Measurements from ENCODE around the gene LY6G6C. TPM values are rescaled to one million over a fixed set of nuclear protein-coding genes. Genes with fewer than 3 reads are reported as not detected.

The LY6G6C gene
- total and polyA plus RNA-seq, 4 donors = not detected

DNA sequence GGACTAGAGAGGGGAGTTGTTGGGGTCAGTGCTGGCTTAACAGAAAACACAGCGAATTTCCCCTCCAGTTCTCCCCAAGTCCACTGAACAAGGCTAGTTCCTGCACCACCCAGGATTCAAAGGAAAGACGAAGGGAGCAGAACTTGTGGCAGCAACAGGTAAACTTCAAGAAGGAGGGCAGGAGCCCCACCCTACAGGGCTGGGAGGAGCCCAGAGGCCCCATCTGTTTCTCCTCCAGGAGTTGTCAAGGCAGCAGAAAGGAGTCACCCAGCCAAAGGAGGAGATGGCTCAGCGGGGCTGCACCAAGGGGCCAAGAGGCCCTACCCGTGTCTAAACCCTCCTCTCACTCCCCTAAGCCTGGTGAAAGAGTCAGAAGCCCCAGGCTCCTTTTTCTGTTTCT lies 42.7 kb upstream of the LY6G6C start:
- intact Hi-C loops (cut with DNase I) = no loop called here
- Histone ChIP-seq H3K27ac (ENCODE audit: low read depth in 1 of 2, low read length in 2 of 2) (no peak overlapping the region), H3K4me1 (ENCODE audit: control insufficient read depth in 1 of 2, insufficient read depth in 2 of 2, low read length in 2 of 2) (no peaks in the 10 kb centered on the region), H3K36me3 (ENCODE audit: control insufficient read depth in 1 of 2, insufficient read depth in 2 of 2, low read length in 1 of 2) (no peaks in the 10 kb centered on the region), H3K9me3 (ENCODE audit: control insufficient read depth, low read length) (no peaks in the 10 kb centered on the region), H3K4me3 (ENCODE audit: low read length in 2 of 2) (no peak overlapping the region), H3K27me3 (ENCODE audit: control insufficient read depth in 1 of 2, insufficient read depth in 2 of 2, low read length in 1 of 2) (no peaks in the 10 kb centered on the region)
- WGBS, 2 donors = 91 to 94% methylated on average over 4 of the region's 4 CpGs
- DNase-seq (no peak), ATAC-seq (ENCODE audit: low FRiP score) (no peak)

DNA sequence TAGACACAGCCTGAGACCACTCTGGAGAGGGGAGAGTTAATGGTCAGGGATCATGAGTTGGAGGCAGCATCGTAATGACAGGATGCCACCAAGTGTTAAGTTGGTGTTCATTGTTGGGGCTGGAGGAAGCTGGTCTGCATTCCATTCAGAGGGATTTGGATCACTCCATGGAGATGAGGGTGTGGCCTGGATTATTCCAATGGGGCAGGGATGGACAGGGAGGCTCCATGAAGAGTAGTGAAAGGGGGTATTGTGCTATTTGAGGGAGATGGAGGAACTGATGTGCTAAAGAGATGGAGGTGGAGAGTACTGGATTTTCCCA lies 42.0 kb upstream of the LY6G6C start:
- Histone ChIP-seq H3K27me3 (ENCODE audit: control insufficient read depth in 1 of 2, insufficient read depth in 2 of 2, low read length in 1 of 2) (no peaks in the 10 kb centered on the region), H3K9me3 (ENCODE audit: control insufficient read depth, low read length) (no peaks in the 10 kb centered on the region), H3K4me1 (ENCODE audit: control insufficient read depth in 1 of 2, insufficient read depth in 2 of 2, low read length in 2 of 2) (no peaks in the 10 kb centered on the region), H3K4me3 (ENCODE audit: low read length in 2 of 2) (no peak overlapping the region), H3K27ac (ENCODE audit: low read depth in 1 of 2, low read length in 2 of 2) (no peak overlapping the region), H3K36me3 (ENCODE audit: control insufficient read depth in 1 of 2, insufficient read depth in 2 of 2, low read length in 1 of 2) (no peaks in the 10 kb centered on the region)
- WGBS, 2 donors = 29 to 42% methylated on average over 1 of the region's 1 CpG
- intact Hi-C loops (cut with DNase I) = no loop called here
- DNase-seq (no peak), ATAC-seq (ENCODE audit: low FRiP score) (no peak)

GRCh38 chr6:31762878-31763618 lies 41.5 kb upstream of the LY6G6C start:
- Histone ChIP-seq H3K36me3 (ENCODE audit: control insufficient read depth in 1 of 2, insufficient read depth in 2 of 2, low read length in 1 of 2) (no peaks in the 10 kb centered on the region), H3K9me3 (ENCODE audit: control insufficient read depth, low read length) (no peaks in the 10 kb centered on the region), H3K4me3 (ENCODE audit: low read length in 2 of 2) (no peak overlapping the region), H3K27ac (ENCODE audit: low read depth in 1 of 2, low read length in 2 of 2) (no peak overlapping the region), H3K27me3 (ENCODE audit: control insufficient read depth in 1 of 2, insufficient read depth in 2 of 2, low read length in 1 of 2) (no peaks in the 10 kb centered on the region), H3K4me1 (ENCODE audit: control insufficient read depth in 1 of 2, insufficient read depth in 2 of 2, low read length in 2 of 2) (no peaks in the 10 kb centered on the region)
- intact Hi-C loops (cut with DNase I) = no loop called here
- ATAC-seq (ENCODE audit: low FRiP score) (no peak), DNase-seq (no peak)
- WGBS, 2 donors = 85 to 86% methylated on average over 8 of the region's 8 CpGs

- Histone ChIP-seq H3K36me3 (ENCODE audit: control insufficient read depth in 1 of 2, insufficient read depth in 2 of 2, low read length in 1 of 2) (no peaks in the 10 kb centered on the region), H3K9me3 (ENCODE audit: control insufficient read depth, low read length) (no peaks in the 10 kb centered on the region), H3K27me3 (ENCODE audit: control insufficient read depth in 1 of 2, insufficient read depth in 2 of 2, low read length in 1 of 2) (no peaks in the 10 kb centered on the region), H3K4me1 (ENCODE audit: control insufficient read depth in 1 of 2, insufficient read depth in 2 of 2, low read length in 2 of 2) (no peaks in the 10 kb centered on the region), H3K4me3 (ENCODE audit: low read length in 2 of 2) (no peak within 1 kb of the TSS), H3K27ac (ENCODE audit: low read depth in 1 of 2, low read length in 2 of 2) (no peak within 1 kb of the TSS)
- ATAC-seq (ENCODE audit: low FRiP score) (no peak), DNase-seq (no peak)
- intact Hi-C loops (cut with DNase I) = no loop called here
- WGBS, 2 donors = 83 to 86% methylated on average over 4 of the region's 4 CpGs
These were observed 40.8 kb upstream of the LY6G6C start, which contains the start of gene SAPCD1 for GRCh38 chr6:31762356-31762755. Gene SAPCD1, plus strand, starts transcription at chr6:31762656. Its CDS starts 399 bp downstream, at chr6:31763055.

DNA sequence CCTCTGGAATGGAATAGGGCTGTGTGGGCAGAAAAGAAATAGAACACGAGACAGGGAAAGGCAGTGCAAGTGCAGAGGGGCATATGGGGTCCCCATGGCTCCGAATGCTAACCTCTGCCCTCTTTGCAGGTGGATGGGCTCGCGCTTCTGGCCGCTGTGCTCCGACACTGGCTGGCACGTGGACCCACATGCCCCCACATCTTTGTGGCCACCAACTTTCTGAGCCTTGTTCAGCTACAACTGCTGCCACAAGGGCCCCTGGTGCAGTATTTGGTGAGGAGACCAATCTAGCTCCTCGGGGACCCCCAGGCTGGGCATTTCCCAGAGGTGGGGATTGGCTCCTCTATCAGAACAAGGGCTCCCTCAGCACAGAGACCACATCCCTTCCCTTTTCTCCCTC lies 39.8 kb upstream of the LY6G6C start:
- ATAC-seq (ENCODE audit: low FRiP score) (no peak), DNase-seq (no peak)
- WGBS, 2 donors = 96% methylated on average over 8 of the region's 8 CpGs
- Histone ChIP-seq H3K4me3 (ENCODE audit: low read length in 2 of 2) (no peak overlapping the region), H3K36me3 (ENCODE audit: control insufficient read depth in 1 of 2, insufficient read depth in 2 of 2, low read length in 1 of 2) (no peaks in the 10 kb centered on the region), H3K27me3 (ENCODE audit: control insufficient read depth in 1 of 2, insufficient read depth in 2 of 2, low read length in 1 of 2) (no peaks in the 10 kb centered on the region), H3K9me3 (ENCODE audit: control insufficient read depth, low read length) (no peaks in the 10 kb centered on the region), H3K4me1 (ENCODE audit: control insufficient read depth in 1 of 2, insufficient read depth in 2 of 2, low read length in 2 of 2) (no peaks in the 10 kb centered on the region), H3K27ac (ENCODE audit: low read depth in 1 of 2, low read length in 2 of 2) (no peak overlapping the region)
- intact Hi-C loops (cut with DNase I) = no loop called here

- Histone ChIP-seq H3K36me3 (ENCODE audit: control insufficient read depth in 1 of 2, insufficient read depth in 2 of 2, low read length in 1 of 2) (no peaks in the 10 kb centered on the region), H3K4me3 (ENCODE audit: low read length in 2 of 2) (no peak overlapping the region), H3K9me3 (ENCODE audit: control insufficient read depth, low read length) (no peaks in the 10 kb centered on the region), H3K27me3 (ENCODE audit: control insufficient read depth in 1 of 2, insufficient read depth in 2 of 2, low read length in 1 of 2) (no peaks in the 10 kb centered on the region), H3K4me1 (ENCODE audit: control insufficient read depth in 1 of 2, insufficient read depth in 2 of 2, low read length in 2 of 2) (no peaks in the 10 kb centered on the region), H3K27ac (ENCODE audit: low read depth in 1 of 2, low read length in 2 of 2) (no peak overlapping the region)
- WGBS, 2 donors = 86 to 88% methylated on average over 5 of the region's 5 CpGs
- ATAC-seq (ENCODE audit: low FRiP score) (no peak), DNase-seq (no peak)
- intact Hi-C loops (cut with DNase I) = no loop called here
These were observed 39.2 kb upstream of the LY6G6C start for GRCh38 chr6:31760790-31761189.

DNA sequence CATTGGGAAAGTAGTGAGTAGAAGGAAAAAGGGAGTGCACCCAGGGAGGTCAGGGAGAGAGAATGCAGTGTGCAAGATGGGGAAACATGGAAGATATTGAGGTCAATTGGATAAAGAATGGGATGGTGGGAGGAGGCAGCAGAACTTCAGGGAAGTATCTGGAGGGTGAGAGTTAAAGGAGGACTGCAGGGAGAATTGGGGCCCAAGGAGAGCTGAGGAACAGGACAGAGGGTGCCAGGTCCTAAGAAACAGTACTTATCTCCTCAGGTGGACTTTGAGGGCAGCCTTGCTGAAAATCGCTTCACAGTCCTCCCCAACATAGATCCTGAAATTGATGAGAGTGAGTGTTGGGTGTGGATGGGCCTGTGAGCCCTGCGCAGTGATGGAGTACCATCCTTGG lies 36.7 kb upstream of the LY6G6C start:
- H3K9me3 ChIP-seq (ENCODE audit: control insufficient read depth, low read length) = no peaks in the 10 kb centered on the region
- no peaks in the 10 kb centered on the region for H3K4me1 ChIP-seq (ENCODE audit: control insufficient read depth in 1 of 2, insufficient read depth in 2 of 2, low read length in 2 of 2)
- H3K27me3 ChIP-seq (ENCODE audit: control insufficient read depth in 1 of 2, insufficient read depth in 2 of 2, low read length in 1 of 2) = no peaks in the 10 kb centered on the region
- DNase-seq (no peak), ATAC-seq (ENCODE audit: low FRiP score) (no peak)
- no peak overlapping the region for H3K4me3 ChIP-seq (ENCODE audit: low read length in 2 of 2)
- no peak overlapping the region for H3K27ac ChIP-seq (ENCODE audit: low read depth in 1 of 2, low read length in 2 of 2)
- H3K36me3 ChIP-seq (ENCODE audit: control insufficient read depth in 1 of 2, insufficient read depth in 2 of 2, low read length in 1 of 2) = no peaks in the 10 kb centered on the region
- intact Hi-C loops (cut with DNase I) = no loop called here
- WGBS, 2 donors = 98 to 100% methylated on average over 2 of the region's 2 CpGs

- Histone ChIP-seq H3K27ac (ENCODE audit: low read depth in 1 of 2, low read length in 2 of 2) (no peak overlapping the region), H3K27me3 (ENCODE audit: control insufficient read depth in 1 of 2, insufficient read depth in 2 of 2, low read length in 1 of 2) (no peaks in the 10 kb centered on the region), H3K9me3 (ENCODE audit: control insufficient read depth, low read length) (no peaks in the 10 kb centered on the region), H3K36me3 (ENCODE audit: control insufficient read depth in 1 of 2, insufficient read depth in 2 of 2, low read length in 1 of 2) (no peaks in the 10 kb centered on the region), H3K4me3 (ENCODE audit: low read length in 2 of 2) (no peak overlapping the region), H3K4me1 (ENCODE audit: control insufficient read depth in 1 of 2, insufficient read depth in 2 of 2, low read length in 2 of 2) (no peaks in the 10 kb centered on the region)
- DNase-seq (no peak), ATAC-seq (ENCODE audit: low FRiP score) (no peak)
- WGBS, 2 donors = 50 to 58% methylated on average over 8 of the region's 8 CpGs
- intact Hi-C loops (cut with DNase I) = no loop called here
These were observed 31.3 kb upstream of the LY6G6C start for GRCh38 chr6:31752739-31753319.

- WGBS, 2 donors = 83 to 86% methylated on average over 7 of the region's 7 CpGs
- no peak for ATAC-seq (ENCODE audit: low FRiP score)
These were observed 29.0 kb upstream of the LY6G6C start for GRCh38 chr6:31750411-31751022.

More at GRCh38 chr6:31750411-31751022, 29.0 kb upstream of the LY6G6C start:
- Histone ChIP-seq H3K4me1 (ENCODE audit: control insufficient read depth in 1 of 2, insufficient read depth in 2 of 2, low read length in 2 of 2) (no peaks in the 10 kb centered on the region), H3K27me3 (ENCODE audit: control insufficient read depth in 1 of 2, insufficient read depth in 2 of 2, low read length in 1 of 2) (no peaks in the 10 kb centered on the region), H3K9me3 (ENCODE audit: control insufficient read depth, low read length) (no peaks in the 10 kb centered on the region), H3K4me3 (ENCODE audit: low read length in 2 of 2) (no peak overlapping the region), H3K27ac (ENCODE audit: low read depth in 1 of 2, low read length in 2 of 2) (no peak overlapping the region), H3K36me3 (ENCODE audit: control insufficient read depth in 1 of 2, insufficient read depth in 2 of 2, low read length in 1 of 2) (no peaks in the 10 kb centered on the region)
- no peak for DNase-seq
- intact Hi-C loops (cut with DNase I) = no loop called here
